ENCODE results near the gene PLEKHJ1.

- TF ChIP-seq POLR2A (IDR thresholded peaks at IDR 0.05) (no peak), CTCF (IDR thresholded peaks at IDR 0.05) (no peak), POLR2AphosphoS5 (IDR thresholded peaks at IDR 0.05) (no peak)
These were observed 6.0 kb downstream of the PLEKHJ1 start for GRCh38 chr19:2230033-2230531.

Data from sigmoid colon (tissue), 4 donors.